Central memory CD4-positive, alpha-beta T cell (primary cell): ENCODE measurements around the gene GIMAP2.
"Not testable (repeated sequence)": the region's sequence is repeated elsewhere in the genome, so short reads cannot be mapped to it uniquely, and the experiment has no call there.

Experiments used
- DNase-seq: peaks from one replicate; pipeline ENCODE4 v3.0.0; 2022
- total RNA-seq, 3 experiments: gene quantifications; one replicate each; lab custom pipeline; 2026; lab: John Stamatoyannopoulos, UW

GIMAP2 gene
- total RNA-seq = 28.6 to 216 (median 65.2) reads per million in 3 experiments

DNA sequence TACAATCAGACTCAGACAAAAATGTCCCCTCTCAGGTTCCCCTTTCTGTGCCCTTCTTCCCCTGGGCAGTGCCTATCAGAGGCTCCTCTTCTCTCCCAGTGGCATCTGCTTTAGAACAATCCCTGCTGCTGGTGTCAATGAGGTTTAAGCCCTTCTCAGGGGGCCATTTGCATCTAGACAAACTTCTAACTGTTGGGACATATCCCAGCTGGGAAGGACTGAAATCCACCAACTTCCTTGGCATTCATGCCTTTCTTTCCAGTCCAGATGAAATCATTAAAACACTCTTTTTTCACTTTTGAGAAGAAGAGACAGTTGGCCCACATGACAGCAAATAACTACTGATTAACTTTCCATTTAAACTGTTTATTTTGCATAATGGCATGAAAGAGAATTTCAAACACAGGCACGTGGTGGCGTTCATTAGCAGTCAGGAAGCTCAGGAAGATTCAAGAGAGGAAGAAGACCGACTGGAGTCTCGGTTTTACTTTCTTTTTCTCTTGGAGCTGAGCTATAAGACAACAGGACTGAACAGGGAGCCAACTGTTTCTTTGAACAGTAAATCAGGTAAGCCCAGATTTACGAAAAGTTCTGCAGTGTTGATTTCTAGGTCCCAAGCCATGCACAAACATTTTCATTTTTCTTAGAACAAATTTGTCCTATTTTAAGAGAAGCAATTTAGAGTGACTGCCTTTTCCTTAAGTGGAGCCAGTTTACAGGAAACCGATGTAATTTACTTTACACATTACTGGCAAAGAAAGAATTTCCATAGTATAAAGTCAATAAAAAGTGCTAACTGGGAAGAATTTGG is at the start of gene GIMAP2:
Gene GIMAP2, plus strand, starts transcription at position 488 of the 811 bp plus-strand sequence. CDS start 1,354 bp downstream, outside the sequence.
- peak; percentile 65 for DNase-seq

GRCh38 chr7:150641854-150642253 is 43.7 kb upstream of the GIMAP2 start:
- DNase-seq = no peak

GRCh38 chr7:150642926-150643325 is 42.6 kb upstream of the GIMAP2 start:
- no peak for DNase-seq

- DNase-seq = no peak
Observed at GRCh38 chr7:150645259-150646020, 40.1 kb upstream of the GIMAP2 start.

DNA sequence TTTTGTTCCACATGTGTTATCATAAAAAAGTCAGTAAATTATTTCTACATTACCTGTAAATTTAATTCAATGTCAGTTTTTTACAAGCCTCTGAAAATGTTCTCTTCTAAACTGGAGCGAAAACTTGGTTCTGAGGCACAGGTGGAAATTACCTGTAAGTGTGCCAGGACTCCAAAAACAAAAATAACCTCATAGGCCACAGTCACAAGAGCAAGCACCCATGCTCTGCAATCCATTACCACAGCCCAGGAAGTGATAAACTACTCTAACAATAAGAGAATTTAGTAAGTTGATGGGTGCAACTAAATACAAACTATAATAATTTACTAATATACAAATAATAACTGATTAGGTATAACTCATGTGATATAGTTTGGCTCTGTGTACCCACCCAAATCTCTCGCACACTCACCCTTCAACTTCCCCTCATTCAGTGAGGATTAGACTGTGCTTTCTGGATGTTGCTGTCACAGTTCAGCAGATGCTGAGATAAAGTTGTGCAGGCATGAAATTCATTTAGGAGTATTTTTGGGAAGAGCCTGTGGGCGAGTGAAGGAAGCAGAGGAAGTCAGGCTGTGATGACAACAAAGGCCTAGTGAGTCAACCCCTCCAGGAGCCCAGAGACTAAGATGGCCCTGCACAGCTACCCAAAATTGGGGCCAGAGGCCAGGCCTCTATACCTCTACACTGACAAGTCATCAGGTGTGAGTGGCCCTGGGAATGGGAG is 37.0 kb upstream of the GIMAP2 start:
- peak; percentile 49 for DNase-seq

- DNase-seq = no peak
Observed at GRCh38 chr7:150649080-150649385, 36.5 kb upstream of the GIMAP2 start.

DNA sequence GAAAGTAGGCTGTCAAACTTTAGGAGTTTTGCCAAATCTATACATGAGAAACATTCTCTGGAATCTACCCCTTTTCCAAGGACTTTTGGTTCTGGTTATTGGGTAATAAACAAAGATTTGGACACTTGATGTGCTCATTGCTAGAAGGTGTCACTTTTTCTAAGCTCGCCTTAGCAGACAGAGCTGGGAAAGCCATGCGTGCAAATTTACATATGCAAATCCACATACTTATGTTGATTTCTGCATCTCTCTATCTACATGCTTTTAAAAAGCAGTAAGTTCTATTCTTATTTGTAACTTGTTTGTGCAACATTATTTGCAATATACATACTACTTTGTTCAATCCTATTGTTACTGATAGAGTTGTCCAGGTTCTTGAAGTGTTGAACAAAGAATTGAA is 30.8 kb upstream of the GIMAP2 start:
- DNase-seq = no peak

DNA sequence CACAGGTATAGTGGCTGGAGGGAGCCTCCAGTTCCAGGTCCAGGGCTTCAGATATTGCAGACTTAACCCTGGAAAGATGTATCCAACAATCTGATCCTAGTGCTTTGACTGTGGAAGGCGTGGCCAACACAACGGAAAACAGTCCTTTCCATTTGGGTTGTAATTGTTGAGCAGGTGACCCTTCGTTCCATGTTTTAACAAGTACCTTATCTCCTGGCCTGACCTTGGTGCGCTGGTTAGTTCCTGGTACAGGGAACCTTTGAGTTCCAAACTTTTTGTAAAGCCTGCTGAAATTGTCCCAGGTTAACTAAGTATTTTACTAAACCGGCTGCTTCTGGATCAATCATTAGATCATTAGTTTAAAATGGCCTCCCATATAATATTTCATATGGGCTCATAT is 29.5 kb upstream of the GIMAP2 start:
- DNase-seq = no peak

DNA sequence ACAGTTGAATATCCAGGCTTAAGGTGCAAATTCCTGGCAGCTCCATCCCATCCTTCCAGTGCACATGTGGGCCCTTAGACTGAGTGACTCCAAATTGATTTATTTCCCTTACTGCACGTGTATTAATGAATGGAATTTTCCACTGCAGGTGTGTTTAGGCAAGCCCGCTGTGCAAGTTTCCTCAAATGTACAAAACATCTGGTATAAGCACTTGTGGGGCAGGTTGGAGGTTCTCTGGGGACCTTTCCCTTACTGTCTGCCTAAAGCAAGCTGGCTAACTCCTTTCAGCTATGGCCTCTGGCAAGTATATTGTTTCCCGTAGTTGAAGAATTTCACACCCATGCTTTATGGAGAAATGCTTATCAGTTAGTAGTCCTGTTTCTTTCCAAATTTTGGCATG is 28.0 kb upstream of the GIMAP2 start:
- DNase-seq = no peak

GRCh38 chr7:150660939-150661613 is 24.4 kb upstream of the GIMAP2 start:
- DNase-seq = no peak

DNA sequence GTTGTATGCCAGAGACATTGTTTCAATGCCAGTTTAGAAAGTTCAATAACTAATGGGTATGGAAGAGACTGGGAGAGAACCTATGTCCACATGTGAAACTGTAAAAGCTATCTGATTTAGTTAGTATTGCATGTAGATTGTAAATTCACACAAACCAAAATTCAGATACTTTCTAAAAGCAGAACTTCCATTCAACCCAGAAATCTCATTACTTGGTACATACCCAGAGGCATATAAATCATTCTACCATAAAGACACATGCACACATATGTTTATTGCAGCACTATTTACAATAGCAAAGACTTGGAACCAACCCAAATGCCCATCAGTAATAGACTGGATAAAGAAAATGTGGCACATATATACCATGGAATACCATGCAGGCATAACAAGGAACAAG is 22.7 kb upstream of the GIMAP2 start:
- DNase-seq = not testable (repeated sequence)

DNA sequence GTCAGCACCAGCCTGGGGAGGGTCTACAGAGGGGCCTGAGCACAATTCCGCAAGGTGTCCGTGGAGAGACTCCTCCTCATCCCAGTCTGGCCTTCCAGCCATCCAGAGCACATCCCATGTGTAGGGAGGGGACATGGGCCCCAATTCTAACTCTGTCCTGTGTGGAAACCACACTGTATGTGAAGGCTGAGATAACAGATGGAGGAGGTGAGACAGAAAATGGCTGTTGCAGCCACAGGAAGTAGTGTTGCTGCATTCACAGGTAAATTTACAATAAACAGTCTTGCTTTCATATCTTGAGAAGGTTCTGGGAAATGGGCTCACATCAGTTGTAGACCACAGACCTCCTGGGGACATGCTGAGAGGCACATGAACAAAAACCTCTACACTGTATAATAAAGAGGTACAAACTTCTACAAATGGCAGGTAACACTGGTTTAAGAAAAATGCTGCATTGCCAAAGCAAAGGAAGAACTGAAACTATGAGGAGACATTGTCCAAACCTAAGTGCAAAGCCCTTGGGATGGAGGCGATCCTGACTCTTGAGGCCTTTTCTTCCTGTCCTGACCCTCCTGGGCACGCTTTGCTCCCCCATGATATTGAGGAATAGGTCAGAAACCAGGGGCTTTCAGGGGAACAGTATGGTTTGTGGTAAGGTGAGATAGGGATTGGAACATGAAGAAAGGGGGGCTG is 21.6 kb upstream of the GIMAP2 start:
- peak; percentile 55 for DNase-seq

- no peak for DNase-seq
Observed at GRCh38 chr7:150665089-150665748, 20.3 kb upstream of the GIMAP2 start.

DNA sequence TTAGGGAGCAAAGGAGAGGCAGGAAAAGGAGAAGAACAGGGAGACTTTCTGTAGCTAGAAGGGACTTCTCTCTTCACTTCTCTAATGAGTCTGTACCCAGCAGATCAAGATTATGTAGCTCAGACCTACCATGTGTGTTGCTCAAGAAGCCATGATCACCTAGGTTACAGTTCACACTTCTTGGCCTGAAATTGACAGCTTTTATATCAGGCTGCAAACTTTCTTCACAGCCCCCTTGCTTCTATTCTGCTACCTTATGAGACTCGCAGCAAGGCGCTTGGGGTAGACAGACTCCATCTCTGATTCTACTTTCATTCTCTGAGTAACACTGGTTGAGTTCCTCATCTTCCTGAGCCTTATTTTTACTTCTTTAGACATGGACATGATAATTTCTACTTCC is 19.6 kb upstream of the GIMAP2 start:
- DNase-seq = no peak

DNA sequence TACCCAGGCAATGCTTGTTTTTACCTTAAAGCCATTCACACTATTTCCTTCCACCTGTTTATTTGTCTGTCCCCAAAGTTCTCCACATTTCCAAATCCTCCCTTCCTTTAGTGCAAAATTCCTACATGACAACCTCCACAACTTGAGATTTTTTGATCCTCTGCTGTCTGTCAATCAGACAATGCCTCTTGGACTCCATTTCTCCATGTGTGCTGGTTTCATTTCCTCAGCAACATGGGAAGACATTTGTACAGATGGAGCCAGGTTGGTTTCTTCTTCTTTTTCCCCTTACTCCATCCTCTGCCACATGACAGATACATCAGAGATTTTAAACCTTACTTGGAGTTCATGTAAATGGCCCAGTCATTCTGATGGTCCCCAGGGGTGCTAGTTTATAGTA is 19.1 kb upstream of the GIMAP2 start:
- no peak for DNase-seq

DNA sequence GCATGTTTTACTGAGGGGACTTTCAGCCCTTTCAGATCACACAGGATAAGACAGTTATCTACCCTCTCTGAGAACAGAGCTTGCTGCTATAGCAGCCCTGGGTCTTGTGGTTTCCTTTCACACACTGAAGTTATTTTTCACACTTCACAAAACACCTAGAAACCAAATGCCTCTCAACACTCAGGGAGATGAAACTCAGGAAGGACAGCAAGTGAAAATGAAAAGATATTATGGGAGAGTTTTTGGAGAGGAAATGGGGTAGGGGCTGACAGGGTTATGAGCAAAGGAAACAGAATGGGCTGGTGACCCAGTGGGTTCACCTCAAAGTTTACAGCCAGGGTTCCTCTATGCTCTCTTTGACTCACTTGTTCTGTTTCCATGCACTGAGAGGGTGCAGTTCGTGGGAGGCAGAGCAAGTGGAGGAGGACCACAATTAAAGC is 17.0 kb upstream of the GIMAP2 start:
- peak; percentile 83 for DNase-seq

- no peak for DNase-seq
Observed at GRCh38 chr7:150668977-150669376, 16.5 kb upstream of the GIMAP2 start.

DNA sequence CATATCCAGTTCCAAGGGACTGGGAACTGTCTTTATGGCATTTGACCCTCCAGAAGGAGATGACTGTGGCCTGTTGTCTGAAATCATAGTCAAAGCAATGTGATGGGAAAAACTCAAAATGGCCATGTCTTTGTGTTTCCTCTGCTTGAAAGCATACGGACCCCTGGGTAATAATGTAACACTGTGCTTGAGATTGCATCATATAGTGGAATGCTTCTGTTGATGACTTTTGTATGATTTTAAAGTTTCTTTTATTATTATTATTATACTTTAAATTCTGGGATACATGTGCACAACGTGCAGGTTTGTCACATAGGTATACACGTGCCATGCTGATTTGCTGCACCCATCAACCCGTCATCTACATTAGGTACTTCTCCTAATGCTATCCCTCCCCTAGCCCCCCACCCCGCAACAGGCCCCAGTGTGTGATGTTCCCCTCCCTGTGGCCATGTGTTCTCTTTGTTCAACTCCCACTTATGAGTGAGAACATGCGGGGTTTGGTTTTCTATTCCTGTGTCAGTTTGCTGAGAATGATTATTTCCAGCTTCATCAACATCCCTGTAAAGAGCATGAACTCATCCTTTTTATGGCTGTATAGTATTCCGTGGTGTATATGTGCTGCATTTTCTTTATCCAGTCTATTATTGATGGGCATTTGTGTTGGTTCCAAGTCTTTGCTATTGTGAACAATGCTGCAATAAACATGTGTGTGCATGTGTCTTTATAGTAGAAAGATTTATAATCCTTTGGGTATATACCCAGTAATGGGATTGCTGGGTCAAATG is 13.5 kb upstream of the GIMAP2 start:
- not testable (repeated sequence) for DNase-seq

DNA sequence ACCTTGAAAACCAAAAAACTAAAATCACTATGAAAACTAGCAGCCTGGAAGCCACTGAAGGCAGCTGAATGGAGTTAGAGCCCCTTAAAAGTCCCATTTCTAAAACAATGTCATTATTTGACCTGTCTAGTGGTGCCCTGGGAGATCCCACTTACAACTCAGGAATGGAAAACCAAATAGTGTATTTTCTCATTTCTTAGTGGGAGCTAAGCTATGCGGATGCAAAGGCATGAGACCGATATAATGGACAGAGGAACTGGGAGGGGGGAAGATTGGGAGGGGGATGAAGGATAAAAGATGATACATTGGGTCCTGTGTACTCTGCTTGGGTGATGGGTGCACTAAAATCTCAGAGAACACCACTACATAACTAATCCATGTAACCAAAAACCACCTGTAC is 9.8 kb upstream of the GIMAP2 start:
- no peak for DNase-seq

DNA sequence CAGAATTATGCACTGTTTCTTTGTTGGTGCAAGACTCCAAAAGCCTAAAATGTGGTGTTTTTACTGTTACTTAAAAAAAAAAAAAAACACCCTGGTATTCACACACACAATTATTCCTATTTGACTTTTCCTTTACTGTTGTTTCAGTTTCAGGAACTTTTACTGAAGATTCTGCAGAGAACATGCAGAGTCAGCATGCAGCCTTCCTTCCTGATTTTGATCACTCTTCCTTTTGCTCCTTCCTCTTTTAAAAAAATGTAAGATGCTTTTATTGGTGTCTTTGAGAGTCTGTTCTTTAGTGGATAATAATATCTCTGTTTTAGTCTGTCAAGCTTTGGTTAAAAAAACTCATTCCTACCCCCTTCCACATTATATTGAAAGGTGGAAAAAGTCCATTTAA is 9.2 kb upstream of the GIMAP2 start:
- DNase-seq = not testable (repeated sequence)

DNA sequence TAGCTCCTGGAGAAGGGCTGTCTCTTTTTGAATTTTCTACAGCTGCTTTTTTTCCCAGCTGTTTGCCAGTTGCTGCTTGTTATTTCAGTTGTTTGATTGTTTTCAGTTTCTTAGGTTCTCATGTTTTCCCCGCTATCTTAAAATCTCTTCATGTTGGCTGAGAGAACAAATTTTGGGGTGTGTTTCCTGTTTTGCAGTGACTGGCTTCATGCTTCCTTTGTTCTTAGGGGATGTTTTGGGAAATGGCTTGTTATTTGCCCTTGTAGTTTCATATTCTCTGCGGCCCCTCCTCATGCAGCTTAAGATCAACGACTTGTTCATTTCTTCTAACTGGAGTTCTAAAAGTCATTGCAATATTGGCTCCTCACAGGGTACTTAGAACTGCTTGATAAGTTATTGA is 8.7 kb upstream of the GIMAP2 start:
- DNase-seq = peak; percentile 78
